ENCODE results near the gene WWOX.

DNA sequence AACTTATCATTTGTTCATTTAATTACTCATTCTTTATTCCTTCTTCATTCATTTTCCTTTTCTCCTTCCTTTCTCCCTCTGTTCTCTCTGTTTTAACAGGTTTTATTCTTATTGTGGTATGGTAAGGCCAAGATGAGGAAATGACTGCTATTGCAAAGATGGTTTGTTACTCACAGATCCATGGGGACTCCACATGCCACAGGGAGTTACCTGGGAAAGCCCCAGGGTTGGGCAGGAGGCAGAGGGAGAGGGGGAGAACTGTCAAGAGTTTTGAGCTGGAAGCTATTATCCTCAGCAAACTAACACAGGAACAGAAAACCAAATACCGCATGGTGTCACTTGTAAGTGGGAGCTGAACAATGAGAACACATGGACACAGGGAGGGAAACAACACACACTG lies 453.3 kb downstream of the WWOX start:
- TF ChIP-seq RAD21 (conservative IDR thresholded peaks at IDR 0.05) (no peak), TAF1 (IDR thresholded peaks at IDR 0.05; ENCODE audit: low read depth) (no peak), EZH2 (IDR thresholded peaks at IDR 0.05; ENCODE audit: borderline replicate concordance, insufficient read depth, low read length, poor library complexity, severe bottlenecking) (no peak)
- TF ChIP-seq, protein P1, sequence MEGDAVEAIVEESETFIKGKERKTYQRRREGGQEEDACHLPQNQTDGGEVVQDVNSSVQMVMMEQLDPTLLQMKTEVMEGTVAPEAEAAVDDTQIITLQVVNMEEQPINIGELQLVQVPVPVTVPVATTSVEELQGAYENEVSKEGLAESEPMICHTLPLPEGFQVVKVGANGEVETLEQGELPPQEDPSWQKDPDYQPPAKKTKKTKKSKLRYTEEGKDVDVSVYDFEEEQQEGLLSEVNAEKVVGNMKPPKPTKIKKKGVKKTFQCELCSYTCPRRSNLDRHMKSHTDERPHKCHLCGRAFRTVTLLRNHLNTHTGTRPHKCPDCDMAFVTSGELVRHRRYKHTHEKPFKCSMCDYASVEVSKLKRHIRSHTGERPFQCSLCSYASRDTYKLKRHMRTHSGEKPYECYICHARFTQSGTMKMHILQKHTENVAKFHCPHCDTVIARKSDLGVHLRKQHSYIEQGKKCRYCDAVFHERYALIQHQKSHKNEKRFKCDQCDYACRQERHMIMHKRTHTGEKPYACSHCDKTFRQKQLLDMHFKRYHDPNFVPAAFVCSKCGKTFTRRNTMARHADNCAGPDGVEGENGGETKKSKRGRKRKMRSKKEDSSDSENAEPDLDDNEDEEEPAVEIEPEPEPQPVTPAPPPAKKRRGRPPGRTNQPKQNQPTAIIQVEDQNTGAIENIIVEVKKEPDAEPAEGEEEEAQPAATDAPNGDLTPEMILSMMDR (IDR thresholded peaks at IDR 0.05; ENCODE audit: poor library complexity, severe bottlenecking): no peak
- TF ChIP-seq, protein P2, sequence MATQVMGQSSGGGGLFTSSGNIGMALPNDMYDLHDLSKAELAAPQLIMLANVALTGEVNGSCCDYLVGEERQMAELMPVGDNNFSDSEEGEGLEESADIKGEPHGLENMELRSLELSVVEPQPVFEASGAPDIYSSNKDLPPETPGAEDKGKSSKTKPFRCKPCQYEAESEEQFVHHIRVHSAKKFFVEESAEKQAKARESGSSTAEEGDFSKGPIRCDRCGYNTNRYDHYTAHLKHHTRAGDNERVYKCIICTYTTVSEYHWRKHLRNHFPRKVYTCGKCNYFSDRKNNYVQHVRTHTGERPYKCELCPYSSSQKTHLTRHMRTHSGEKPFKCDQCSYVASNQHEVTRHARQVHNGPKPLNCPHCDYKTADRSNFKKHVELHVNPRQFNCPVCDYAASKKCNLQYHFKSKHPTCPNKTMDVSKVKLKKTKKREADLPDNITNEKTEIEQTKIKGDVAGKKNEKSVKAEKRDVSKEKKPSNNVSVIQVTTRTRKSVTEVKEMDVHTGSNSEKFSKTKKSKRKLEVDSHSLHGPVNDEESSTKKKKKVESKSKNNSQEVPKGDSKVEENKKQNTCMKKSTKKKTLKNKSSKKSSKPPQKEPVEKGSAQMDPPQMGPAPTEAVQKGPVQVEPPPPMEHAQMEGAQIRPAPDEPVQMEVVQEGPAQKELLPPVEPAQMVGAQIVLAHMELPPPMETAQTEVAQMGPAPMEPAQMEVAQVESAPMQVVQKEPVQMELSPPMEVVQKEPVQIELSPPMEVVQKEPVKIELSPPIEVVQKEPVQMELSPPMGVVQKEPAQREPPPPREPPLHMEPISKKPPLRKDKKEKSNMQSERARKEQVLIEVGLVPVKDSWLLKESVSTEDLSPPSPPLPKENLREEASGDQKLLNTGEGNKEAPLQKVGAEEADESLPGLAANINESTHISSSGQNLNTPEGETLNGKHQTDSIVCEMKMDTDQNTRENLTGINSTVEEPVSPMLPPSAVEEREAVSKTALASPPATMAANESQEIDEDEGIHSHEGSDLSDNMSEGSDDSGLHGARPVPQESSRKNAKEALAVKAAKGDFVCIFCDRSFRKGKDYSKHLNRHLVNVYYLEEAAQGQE (IDR thresholded peaks at IDR 0.05; ENCODE audit: borderline replicate concordance): no peak

Data from neural cell (in vitro differentiated cells).